Brain microvascular endothelial cell (primary cell): ENCODE data around the gene CASP4.

Experiments
- DNase-seq: peaks from one replicate; pipeline ENCODE4 v3.0.0-alpha.2; 2020
- H3K27ac ChIP-seq: fragments of 250-450 bp; sonication (Bioruptor Pico); 2 replicates; pipeline ENCODE4 v1.5.1; 2020; ENCODE audit warnings: mild to moderate bottlenecking, moderate library complexity
- H3K27me3 ChIP-seq: fragments of 250-450 bp; sonication (Bioruptor Pico); replicated peaks from 2 replicates; pipeline ENCODE4 v1.5.1; 2020; ENCODE audit warnings: mild to moderate bottlenecking
- H3K36me3 ChIP-seq: fragments of 250-450 bp; sonication (Bioruptor Pico); replicated peaks from 2 replicates; pipeline ENCODE4 v1.5.1; 2020; ENCODE audit warnings: mild to moderate bottlenecking
- H3K4me3 ChIP-seq: 2 replicates; pipeline ENCODE4 v1.5.1; 2011; ENCODE audit warnings: low read depth, mild to moderate bottlenecking, control low read depth, low read length, moderate library complexity
- in situ Hi-C: cut with HindIII; loops from 2 replicates; pipeline ENCODE4 v1.10.0; 2017; ENCODE audit warnings: low sequenced_read_pairs, low pct_ligation_motif_present
- TF ChIP-seq, protein P1 (sequence below): IDR thresholded peaks from 2 replicates; pipeline ENCODE4 v1.5.1; 2011; ENCODE audit warnings: low read depth, mild to moderate bottlenecking, moderate library complexity, low read length, control low read depth, inconsistent platforms; ENCODE audit errors: missing control alignments

Gene CASP4

GRCh38 chr11:104928811-104929210 is 39.6 kb downstream of the CASP4 start:
- Histone ChIP-seq H3K27me3 (no peaks in the 10 kb centered on the region), H3K36me3 (no peaks in the 10 kb centered on the region), H3K4me3 (no peak overlapping the region), H3K27ac (no peak overlapping the region)
- TF ChIP-seq, protein P1, sequence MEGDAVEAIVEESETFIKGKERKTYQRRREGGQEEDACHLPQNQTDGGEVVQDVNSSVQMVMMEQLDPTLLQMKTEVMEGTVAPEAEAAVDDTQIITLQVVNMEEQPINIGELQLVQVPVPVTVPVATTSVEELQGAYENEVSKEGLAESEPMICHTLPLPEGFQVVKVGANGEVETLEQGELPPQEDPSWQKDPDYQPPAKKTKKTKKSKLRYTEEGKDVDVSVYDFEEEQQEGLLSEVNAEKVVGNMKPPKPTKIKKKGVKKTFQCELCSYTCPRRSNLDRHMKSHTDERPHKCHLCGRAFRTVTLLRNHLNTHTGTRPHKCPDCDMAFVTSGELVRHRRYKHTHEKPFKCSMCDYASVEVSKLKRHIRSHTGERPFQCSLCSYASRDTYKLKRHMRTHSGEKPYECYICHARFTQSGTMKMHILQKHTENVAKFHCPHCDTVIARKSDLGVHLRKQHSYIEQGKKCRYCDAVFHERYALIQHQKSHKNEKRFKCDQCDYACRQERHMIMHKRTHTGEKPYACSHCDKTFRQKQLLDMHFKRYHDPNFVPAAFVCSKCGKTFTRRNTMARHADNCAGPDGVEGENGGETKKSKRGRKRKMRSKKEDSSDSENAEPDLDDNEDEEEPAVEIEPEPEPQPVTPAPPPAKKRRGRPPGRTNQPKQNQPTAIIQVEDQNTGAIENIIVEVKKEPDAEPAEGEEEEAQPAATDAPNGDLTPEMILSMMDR: no peak
- in situ Hi-C loops: no loop called here
- no peak for DNase-seq

DNA sequence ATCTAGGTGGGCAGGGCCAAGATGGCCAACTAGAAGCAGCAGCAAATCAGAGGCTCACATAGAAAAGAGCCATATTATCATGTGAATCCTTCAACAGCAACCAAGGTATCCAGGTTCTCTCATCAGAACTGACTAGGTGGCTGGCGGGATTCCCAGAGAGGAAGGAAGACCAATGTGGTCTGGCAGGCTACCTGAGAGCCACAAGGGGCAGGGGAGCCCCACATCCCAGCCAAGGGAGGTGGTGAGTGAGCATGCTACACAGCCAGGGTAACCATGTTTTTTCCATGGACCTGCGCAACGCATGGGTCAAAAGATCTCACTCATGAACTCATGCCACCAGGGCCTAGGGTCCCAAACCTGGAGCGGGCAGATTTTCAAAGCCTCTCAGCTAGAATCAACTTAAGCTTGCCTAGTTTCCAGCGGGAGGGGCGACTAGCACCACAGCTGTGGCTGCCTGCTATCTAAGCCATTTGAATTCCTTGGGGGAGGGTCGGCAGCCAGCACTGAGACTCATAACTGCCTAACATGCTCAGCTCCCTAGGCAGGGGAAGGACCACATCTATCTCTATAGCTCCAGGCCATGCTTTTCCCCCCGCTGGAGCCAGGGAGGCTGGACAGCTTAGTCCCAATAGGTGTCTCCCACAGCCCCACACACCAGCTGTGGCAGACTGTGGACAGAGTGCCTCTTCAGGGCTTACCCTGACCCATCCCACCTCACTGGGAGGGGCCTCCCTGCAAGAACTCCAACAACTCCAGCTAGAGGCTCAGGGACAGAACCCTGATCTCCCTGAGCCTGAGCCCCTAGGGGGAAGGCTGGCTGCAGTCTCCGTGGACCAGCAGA is 41.4 kb downstream of the CASP4 start:
- in situ Hi-C loops: no loop called here
- H3K36me3 ChIP-seq: no peaks in the 10 kb centered on the region
- DNase-seq: peak; percentile 4
- no peak overlapping the region for H3K27ac ChIP-seq
- H3K4me3 ChIP-seq: no peak overlapping the region
- H3K27me3 ChIP-seq: no peaks in the 10 kb centered on the region
- TF ChIP-seq, protein P1: no peak

DNA sequence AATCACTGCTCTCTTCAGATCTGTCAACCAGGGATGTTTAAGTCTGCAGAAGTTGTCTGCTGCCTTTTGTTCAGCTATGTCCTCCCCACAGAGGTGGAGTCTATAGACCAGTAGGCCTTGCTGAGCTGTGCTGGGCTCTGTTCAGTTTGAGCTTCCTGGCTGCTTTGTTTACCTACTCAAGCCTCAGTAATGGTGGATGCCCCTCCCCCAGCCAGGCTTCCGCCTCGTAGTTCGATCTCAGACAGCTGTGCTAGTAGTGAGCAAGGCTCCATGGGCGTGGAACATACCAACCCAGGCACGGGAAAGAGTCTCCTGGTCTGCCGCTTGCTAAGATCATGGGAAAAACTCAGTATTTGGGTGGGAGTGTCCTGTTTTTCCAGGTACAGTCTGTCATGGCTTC is 42.5 kb downstream of the CASP4 start:
- Histone ChIP-seq H3K27ac (no peak overlapping the region), H3K4me3 (no peak overlapping the region), H3K36me3 (no peaks in the 10 kb centered on the region), H3K27me3 (no peaks in the 10 kb centered on the region)
- in situ Hi-C loops: no loop called here
- TF ChIP-seq, protein P1: no peak
- no peak for DNase-seq

- no peaks in the 10 kb centered on the region for H3K36me3 ChIP-seq
- peak overlapping the region; percentile 39 for H3K4me3 ChIP-seq
- DNase-seq: peak; percentile 67
- in situ Hi-C loops: no loop called here
- H3K27ac ChIP-seq: peak overlapping the region; percentile 75
- no peaks in the 10 kb centered on the region for H3K27me3 ChIP-seq
- TF ChIP-seq, protein P1: no peak
These were observed 50.1 kb downstream of the CASP4 start for GRCh38 chr11:104918113-104918824.

DNA sequence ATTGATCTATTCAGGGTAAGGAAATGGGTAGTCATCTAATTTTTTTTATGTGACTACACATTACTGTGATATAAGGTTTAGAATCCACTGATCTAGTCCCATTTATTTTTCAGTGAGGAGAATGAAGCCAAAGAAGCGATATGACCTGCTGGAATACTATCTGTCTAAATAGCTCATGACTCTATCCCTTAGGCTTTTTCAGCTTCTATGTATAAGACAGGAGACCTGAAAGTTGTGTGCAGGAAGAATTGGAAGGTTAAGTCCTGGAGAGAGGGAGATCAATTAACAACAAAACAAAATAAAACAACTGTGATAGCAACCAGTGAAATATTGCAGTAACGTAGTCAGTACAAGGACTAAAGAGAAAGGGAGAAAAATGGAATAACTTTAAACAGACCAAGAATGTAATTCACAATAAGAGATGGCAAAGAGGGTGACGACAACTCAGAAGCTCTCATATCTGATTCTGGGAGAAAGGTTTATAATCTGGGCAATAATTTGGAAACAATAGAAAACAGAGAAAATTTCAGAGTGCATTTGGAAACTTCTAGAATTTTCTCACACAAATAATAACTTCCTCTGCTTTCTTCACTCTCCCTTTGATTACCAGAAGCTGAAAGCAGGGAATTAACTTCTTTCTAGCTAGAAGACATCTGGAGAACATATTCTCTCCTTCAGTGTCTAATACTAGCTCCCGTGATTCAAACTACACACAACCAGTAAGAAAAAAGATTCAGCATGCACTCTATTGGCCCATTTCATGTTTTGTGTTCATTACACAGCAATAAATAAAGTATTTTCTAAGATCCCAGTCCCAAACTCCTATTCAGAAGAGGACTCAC is 50.9 kb downstream of the CASP4 start:
- Histone ChIP-seq H3K4me3 (peak overlapping the region; percentile 39), H3K36me3 (no peaks in the 10 kb centered on the region), H3K27ac (peak overlapping the region; percentile 75), H3K27me3 (no peaks in the 10 kb centered on the region)
- no peak for DNase-seq
- TF ChIP-seq, protein P1: no peak
- in situ Hi-C loops: no loop called here
